IPS-20b (cell line): ENCODE data around the gene CPLX3.
A peak's percentile ranks its signal among the peaks of the same experiment; 100 is the strongest.

Source experiments
- H3K27ac ChIP-seq: one replicate; pipeline ENCODE4 v1.5.1; 2013; ENCODE audit warnings: low read length
- H3K27me3 ChIP-seq: 2 replicates; pipeline ENCODE4 v1.6.1; 2013; ENCODE audit warnings: mild to moderate bottlenecking, low read length, inconsistent platforms; ENCODE audit not compliant: insufficient read depth
- H3K36me3 ChIP-seq: 2 replicates; pipeline ENCODE4 v1.6.1; 2013; ENCODE audit warnings: low read depth, mild to moderate bottlenecking, inconsistent platforms, low read length, moderate library complexity; ENCODE audit not compliant: insufficient read depth
- H3K4me1 ChIP-seq: 2 replicates; pipeline ENCODE4 v1.6.1; 2013; ENCODE audit warnings: mild to moderate bottlenecking, control low read depth, inconsistent platforms, low read length, moderate library complexity; ENCODE audit not compliant: insufficient read depth
- H3K4me3 ChIP-seq: 2 replicates; pipeline ENCODE4 v1.5.1; 2013; ENCODE audit warnings: mild to moderate bottlenecking, low read length, inconsistent platforms
- H3K9ac ChIP-seq: 2 replicates; pipeline ENCODE4 v1.6.1; 2013; ENCODE audit warnings: low read depth, mild to moderate bottlenecking, inconsistent platforms, low read length, moderate library complexity
- H3K9me3 ChIP-seq: 2 replicates; pipeline ENCODE4 v1.6.1; 2013; ENCODE audit warnings: mild to moderate bottlenecking, low read depth, low read length, inconsistent platforms; ENCODE audit not compliant: insufficient read depth

Gene CPLX3

GRCh38 chr15:74825866-74826265 lies 561 bp upstream of the CPLX3 start:
- no peaks in the 10 kb centered on the region; the same call in 1 of the 2 replicates for H3K4me1 ChIP-seq
- H3K27me3 ChIP-seq: peaks cover 55% of the 10 kb centered on the region
- no peaks in the 10 kb centered on the region for H3K9me3 ChIP-seq
- no peak overlapping the region for H3K4me3 ChIP-seq
- no peak overlapping the region for H3K27ac ChIP-seq
- H3K9ac ChIP-seq: no peak overlapping the region
- H3K36me3 ChIP-seq: no peaks in the 10 kb centered on the region

DNA sequence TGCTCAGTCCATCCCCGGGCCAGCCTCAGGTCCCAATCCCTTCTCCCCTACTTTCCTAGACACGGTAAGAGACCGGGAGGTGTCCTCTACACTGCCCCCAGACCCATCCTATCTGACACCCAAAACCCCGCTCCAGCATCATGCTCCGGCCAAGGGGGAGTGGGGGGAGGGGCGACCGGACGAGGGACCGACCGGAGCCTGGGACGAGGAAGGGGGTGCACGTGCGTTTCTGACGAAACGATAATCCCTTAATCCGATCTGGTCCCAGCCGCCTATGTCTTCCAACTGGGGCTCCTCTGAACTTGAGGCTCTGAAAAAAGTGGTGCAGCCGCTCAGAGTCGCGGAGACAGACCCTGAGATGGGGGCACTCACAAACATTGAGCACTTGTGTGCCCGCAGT lies 494 bp downstream of the CPLX3 start:
- Histone ChIP-seq H3K4me3 (peak overlapping the region; percentile 43; the same call in 1 of the 2 replicates), H3K27ac (no peak overlapping the region), H3K36me3 (no peaks in the 10 kb centered on the region), H3K4me1 (no peaks in the 10 kb centered on the region; the same call in 1 of the 2 replicates), H3K9me3 (no peaks in the 10 kb centered on the region), H3K9ac (no peak overlapping the region), H3K27me3 (peaks cover 55% of the 10 kb centered on the region)

DNA sequence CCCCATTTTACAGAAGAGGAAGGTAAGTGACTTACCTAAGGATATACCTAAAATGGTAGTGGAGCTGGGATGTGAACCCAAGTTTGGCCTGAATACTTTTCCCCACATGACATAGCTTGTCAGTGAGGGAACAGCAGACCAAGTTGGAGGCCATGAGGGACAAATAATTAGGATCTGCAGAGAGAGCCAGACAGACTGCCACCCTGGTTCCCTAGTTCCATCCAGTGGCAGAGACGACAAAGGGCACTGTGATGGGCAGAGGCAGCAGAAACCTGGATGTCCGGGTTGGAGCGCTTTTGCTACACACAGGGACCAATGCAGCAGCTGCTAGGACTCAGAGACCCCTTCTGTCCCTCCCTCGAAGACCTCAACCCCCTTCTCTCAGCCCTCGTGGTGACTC lies 1.2 kb downstream of the CPLX3 start:
- H3K27me3 ChIP-seq: peaks cover 55% of the 10 kb centered on the region
- H3K27ac ChIP-seq: no peak overlapping the region
- H3K9me3 ChIP-seq: no peaks in the 10 kb centered on the region
- H3K9ac ChIP-seq: no peak overlapping the region
- H3K4me1 ChIP-seq: no peaks in the 10 kb centered on the region; the same call in 1 of the 2 replicates
- no peaks in the 10 kb centered on the region for H3K36me3 ChIP-seq
- H3K4me3 ChIP-seq: no peak overlapping the region

GRCh38 chr15:74828835-74829234 lies 2.4 kb downstream of the CPLX3 start:
- no peaks in the 10 kb centered on the region for H3K36me3 ChIP-seq
- H3K4me3 ChIP-seq: no peak overlapping the region
- H3K9ac ChIP-seq: no peak overlapping the region
- H3K27ac ChIP-seq: no peak overlapping the region
- no peaks in the 10 kb centered on the region for H3K9me3 ChIP-seq
- peaks cover 52% of the 10 kb centered on the region for H3K27me3 ChIP-seq
- no peaks in the 10 kb centered on the region; the same call in 1 of the 2 replicates for H3K4me1 ChIP-seq

GRCh38 chr15:74829486-74829885 lies 3.1 kb downstream of the CPLX3 start:
- Histone ChIP-seq H3K27me3 (peaks cover 45% of the 10 kb centered on the region), H3K27ac (no peak overlapping the region), H3K36me3 (no peaks in the 10 kb centered on the region), H3K4me1 (no peaks in the 10 kb centered on the region; the same call in 1 of the 2 replicates), H3K9me3 (no peaks in the 10 kb centered on the region), H3K4me3 (no peak overlapping the region), H3K9ac (no peak overlapping the region)

DNA sequence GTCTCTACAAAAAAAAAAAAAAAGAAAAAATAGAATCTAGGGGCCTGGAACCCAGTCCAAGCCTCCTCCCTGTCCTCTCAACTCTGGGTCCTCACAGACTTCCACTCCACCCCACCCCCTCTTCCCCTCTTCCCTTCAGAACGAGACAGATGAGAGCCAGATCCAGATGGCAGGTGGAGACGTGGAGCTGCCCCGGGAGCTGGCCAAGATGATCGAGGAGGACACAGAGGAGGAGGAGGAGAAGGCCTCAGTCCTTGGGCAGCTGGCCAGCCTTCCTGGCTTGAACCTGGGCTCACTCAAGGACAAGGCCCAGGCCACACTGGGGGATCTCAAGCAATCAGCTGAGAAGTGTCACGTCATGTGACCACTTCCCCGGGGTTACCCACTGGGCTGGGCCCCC lies 3.6 kb downstream of the CPLX3 start:
- Histone ChIP-seq H3K9ac (no peak overlapping the region), H3K27me3 (peaks cover 40% of the 10 kb centered on the region), H3K27ac (no peak overlapping the region), H3K4me3 (no peak overlapping the region), H3K36me3 (no peaks in the 10 kb centered on the region), H3K4me1 (no peaks in the 10 kb centered on the region; the same call in 1 of the 2 replicates), H3K9me3 (no peaks in the 10 kb centered on the region)

DNA sequence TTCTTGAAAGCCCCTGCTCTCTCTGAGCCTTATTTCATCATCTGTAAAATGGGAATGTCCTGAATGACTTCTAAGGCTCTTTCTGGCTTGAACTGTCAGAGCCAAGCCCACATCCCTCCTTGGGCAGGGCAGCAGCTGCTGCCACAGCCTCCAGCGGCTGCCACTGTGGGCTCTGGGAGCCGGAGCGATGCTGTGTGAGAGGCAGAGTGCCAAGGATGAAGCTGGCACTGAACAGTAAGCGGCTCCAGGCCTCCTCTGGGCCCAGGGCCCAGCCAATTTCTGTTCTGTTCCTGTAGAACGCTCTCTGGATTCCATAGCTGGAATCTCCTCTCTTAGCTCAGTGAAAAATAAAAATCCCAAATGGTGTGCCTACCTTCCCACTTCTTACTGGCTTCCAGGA lies 4.4 kb downstream of the CPLX3 start:
- no peak overlapping the region for H3K9ac ChIP-seq
- no peak overlapping the region for H3K27ac ChIP-seq
- H3K36me3 ChIP-seq: no peaks in the 10 kb centered on the region
- H3K27me3 ChIP-seq: peaks cover 32% of the 10 kb centered on the region
- no peaks in the 10 kb centered on the region; the same call in 1 of the 2 replicates for H3K4me1 ChIP-seq
- no peak overlapping the region for H3K4me3 ChIP-seq
- H3K9me3 ChIP-seq: no peaks in the 10 kb centered on the region

GRCh38 chr15:74831813-74832495 lies 5.5 kb downstream of the CPLX3 start:
- no peak overlapping the region for H3K4me3 ChIP-seq
- H3K27ac ChIP-seq: no peak overlapping the region
- H3K9me3 ChIP-seq: no peaks in the 10 kb centered on the region
- peaks cover 22% of the 10 kb centered on the region for H3K27me3 ChIP-seq
- no peaks in the 10 kb centered on the region for H3K4me1 ChIP-seq
- no peaks in the 10 kb centered on the region for H3K36me3 ChIP-seq
- H3K9ac ChIP-seq: no peak overlapping the region

- no peaks in the 10 kb centered on the region for H3K36me3 ChIP-seq
- no peak overlapping the region; the same call in 1 of the 2 replicates for H3K9ac ChIP-seq
- H3K4me1 ChIP-seq: no peaks in the 10 kb centered on the region
- H3K4me3 ChIP-seq: no peak overlapping the region
- peaks cover 13% of the 10 kb centered on the region for H3K27me3 ChIP-seq
- no peak overlapping the region for H3K27ac ChIP-seq
- no peaks in the 10 kb centered on the region for H3K9me3 ChIP-seq
These were observed 6.4 kb downstream of the CPLX3 start for GRCh38 chr15:74832826-74833225.

GRCh38 chr15:74833376-74834107 lies 7.1 kb downstream of the CPLX3 start:
- Histone ChIP-seq H3K27ac (no peak overlapping the region), H3K27me3 (peaks cover 6% of the 10 kb centered on the region), H3K9ac (no peak overlapping the region), H3K36me3 (no peaks in the 10 kb centered on the region), H3K4me3 (no peak overlapping the region), H3K9me3 (no peaks in the 10 kb centered on the region), H3K4me1 (no peaks in the 10 kb centered on the region)

DNA sequence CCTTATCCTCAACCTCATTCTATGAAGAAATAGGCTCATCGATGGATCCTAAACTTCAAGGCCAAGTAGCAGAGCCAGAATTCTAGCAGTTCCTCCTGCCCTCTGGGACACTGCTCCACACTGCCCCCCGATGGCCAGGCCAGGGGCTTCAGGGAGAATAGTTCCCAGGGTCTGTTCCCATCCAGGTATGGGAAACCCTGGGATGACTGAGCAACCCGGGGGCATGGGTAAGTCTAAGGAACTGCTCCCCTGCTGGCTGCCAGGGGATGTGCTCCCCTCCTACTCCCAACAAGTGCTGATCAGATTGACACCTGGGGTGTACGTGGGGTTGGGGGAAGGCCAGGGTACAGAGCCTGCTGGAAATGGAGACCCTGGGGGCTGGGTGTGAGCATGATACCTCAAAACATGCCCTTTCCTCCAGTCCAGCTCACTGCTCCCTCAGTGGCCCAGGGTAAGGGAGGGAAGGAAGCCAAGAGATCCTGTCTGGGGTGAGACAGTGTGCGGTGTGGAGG lies 8.9 kb downstream of the CPLX3 start:
- no peaks in the 10 kb centered on the region for H3K9me3 ChIP-seq
- H3K9ac ChIP-seq: no peak overlapping the region
- H3K27me3 ChIP-seq: no peaks in the 10 kb centered on the region
- H3K4me3 ChIP-seq: no peak overlapping the region
- no peak overlapping the region for H3K27ac ChIP-seq
- H3K36me3 ChIP-seq: no peaks in the 10 kb centered on the region
- no peaks in the 10 kb centered on the region for H3K4me1 ChIP-seq

DNA sequence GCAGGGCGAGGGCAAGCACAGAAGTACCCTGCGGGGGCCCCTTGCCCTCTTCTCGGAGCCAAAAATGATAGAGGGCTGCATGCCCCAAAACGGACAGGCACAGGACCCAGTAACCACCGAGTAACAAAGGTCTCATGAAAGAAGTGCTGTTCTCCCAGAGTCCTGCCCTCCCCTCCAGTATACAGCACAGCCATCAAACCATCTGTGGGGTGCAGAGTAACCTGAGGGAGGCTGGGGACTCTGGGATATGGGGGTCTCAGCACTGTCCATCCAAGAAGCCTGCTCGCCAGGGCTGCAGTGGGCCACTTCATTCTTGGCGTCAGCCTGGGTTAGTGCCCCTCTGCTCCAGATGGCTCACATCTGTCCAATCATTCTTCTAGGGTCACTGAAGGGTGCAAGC lies 10.4 kb downstream of the CPLX3 start:
- peaks cover 7% of the 10 kb centered on the region; the same call in 1 of the 2 replicates for H3K36me3 ChIP-seq
- H3K9me3 ChIP-seq: no peaks in the 10 kb centered on the region
- H3K27ac ChIP-seq: no peak overlapping the region

More for the DNA sequence above, 10.4 kb downstream of the CPLX3 start:
- H3K4me1 ChIP-seq: no peaks in the 10 kb centered on the region
- H3K27me3 ChIP-seq: no peaks in the 10 kb centered on the region
- no peak overlapping the region for H3K9ac ChIP-seq
- H3K4me3 ChIP-seq: no peak overlapping the region
